ENCODE results near the gene POU4F3. TPM values are rescaled to one million over a fixed set of nuclear protein-coding genes. Genes with fewer than 3 reads are reported as not detected.

POU4F3 gene
- polyA plus RNA-seq, 3 donors: 0.05 TPM; not detected in 2

GRCh38 chr5:146369691-146370090, 31.1 kb downstream of the POU4F3 start:
- no peak overlapping the region for H3K27ac Mint-ChIP-seq
- no peak overlapping the region for H3K4me3 ChIP-seq (replicated peaks in 1 of 3; ENCODE audit: low read depth in 2 of 3, low read length in 3 of 3)
- H3K27me3 ChIP-seq (ENCODE audit: control insufficient read depth in 2 of 2, insufficient read depth in 2 of 2, low read length in 2 of 2): no peaks in the 10 kb centered on the region
- H3K4me3 Mint-ChIP-seq: no peak overlapping the region
- H3K4me2 ChIP-seq (replicated peaks; ENCODE audit: extremely low read depth, low read length, poor library complexity, severe bottlenecking): no peak overlapping the region
- no peaks in the 10 kb centered on the region for H4K20me1 ChIP-seq (ENCODE audit: insufficient read depth, low read length)
- no peak overlapping the region for H2AFZ ChIP-seq (ENCODE audit: insufficient read depth, low read depth, low read length, poor library complexity, severe bottlenecking)
- peaks cover 0 to 2% (median 0%) of the 10 kb centered on the region in 7 donors for H3K9me3 Mint-ChIP-seq
- no peak overlapping the region for H3K27ac ChIP-seq (ENCODE audit: low read depth in 1 of 2, low read length in 2 of 2)
- H3K79me2 ChIP-seq (ENCODE audit: insufficient read depth, low read length): no peaks in the 10 kb centered on the region
- peaks cover 1 to 2% of the 10 kb centered on the region in 2 donors for H3K4me1 ChIP-seq (ENCODE audit: control insufficient read depth in 1 of 2, insufficient read depth in 2 of 2, low read length in 2 of 2)
- H3K9ac ChIP-seq (ENCODE audit: insufficient read depth, low read length, poor library complexity, severe bottlenecking): no peak overlapping the region
- peaks cover 0 to 10% (median 2%) of the 10 kb centered on the region in 3 donors for H3K27me3 Mint-ChIP-seq (ENCODE audit: low read depth in 3 of 3)
- H3K36me3 ChIP-seq (replicated peaks in 1 of 2; ENCODE audit: control insufficient read depth in 1 of 2, insufficient read depth in 2 of 2, low read length in 2 of 2): no peaks in the 10 kb centered on the region
- no peak for DNase-seq
- H3K4me1 Mint-ChIP-seq: peaks cover 2% of the 10 kb centered on the region
- WGBS (ENCODE audit: insufficient coverage): no CpG with 5 or more reads among the region's 3 CpGs
- no peaks in the 10 kb centered on the region for H3K9me3 ChIP-seq (replicated peaks in 1 of 2; ENCODE audit: control insufficient read depth in 1 of 2, insufficient read depth in 1 of 2, low read length in 2 of 2)
- intact Hi-C loops (cut with micrococcal nuclease): no loop called here
- TF ChIP-seq CTCF (IDR thresholded peaks at IDR 0.05): no peak
- H3K36me3 Mint-ChIP-seq: no peaks in the 10 kb centered on the region

GRCh38 chr5:146376821-146377220, 38.2 kb downstream of the POU4F3 start:
- H3K27ac Mint-ChIP-seq: no peak overlapping the region
- peaks cover 24 to 46% (median 25%) of the 10 kb centered on the region in 3 donors for H3K27me3 Mint-ChIP-seq (ENCODE audit: low read depth in 3 of 3)
- H3K9me3 ChIP-seq (replicated peaks in 1 of 2; ENCODE audit: control insufficient read depth in 1 of 2, insufficient read depth in 1 of 2, low read length in 2 of 2): no peaks in the 10 kb centered on the region
- peaks cover 0 to 8% (median 5%) of the 10 kb centered on the region in 7 donors for H3K9me3 Mint-ChIP-seq
- H2AFZ ChIP-seq (ENCODE audit: insufficient read depth, low read depth, low read length, poor library complexity, severe bottlenecking): no peak overlapping the region
- H4K20me1 ChIP-seq (ENCODE audit: insufficient read depth, low read length): no peaks in the 10 kb centered on the region
- no peaks in the 10 kb centered on the region for H3K79me2 ChIP-seq (ENCODE audit: insufficient read depth, low read length)
- DNase-seq: no peak
- H3K9ac ChIP-seq (ENCODE audit: insufficient read depth, low read length, poor library complexity, severe bottlenecking): no peak overlapping the region
- no peak overlapping the region for H3K4me3 Mint-ChIP-seq
- no peak overlapping the region for H3K27ac ChIP-seq (ENCODE audit: low read depth in 1 of 2, low read length in 2 of 2)
- no peak for TF ChIP-seq CTCF (IDR thresholded peaks at IDR 0.05)
- H3K4me3 ChIP-seq (replicated peaks in 1 of 3; ENCODE audit: low read depth in 2 of 3, low read length in 3 of 3): no peak overlapping the region
- no peaks in the 10 kb centered on the region for H3K4me1 Mint-ChIP-seq
- no peaks in the 10 kb centered on the region for H3K4me1 ChIP-seq (ENCODE audit: control insufficient read depth in 1 of 2, insufficient read depth in 2 of 2, low read length in 2 of 2)
- no peaks in the 10 kb centered on the region for H3K36me3 ChIP-seq (replicated peaks in 1 of 2; ENCODE audit: control insufficient read depth in 1 of 2, insufficient read depth in 2 of 2, low read length in 2 of 2)
- 100% methylated on average over 1 of the region's 2 CpGs for WGBS (ENCODE audit: insufficient coverage)
- H3K27me3 ChIP-seq (ENCODE audit: control insufficient read depth in 2 of 2, insufficient read depth in 2 of 2, low read length in 2 of 2): peaks cover 0 to 10% of the 10 kb centered on the region in 2 donors
- H3K36me3 Mint-ChIP-seq: no peaks in the 10 kb centered on the region
- intact Hi-C loops (cut with micrococcal nuclease): no loop called here
- H3K4me2 ChIP-seq (replicated peaks; ENCODE audit: extremely low read depth, low read length, poor library complexity, severe bottlenecking): no peak overlapping the region
